Keratinocyte (primary cell): Measurements from ENCODE around the gene DLGAP1. TPM values are rescaled to one million over a fixed set of nuclear protein-coding genes. Genes with fewer than 3 reads are reported as not detected.

Source experiments
- DNase-seq: peaks from one replicate; pipeline ENCODE4 v3.0.0-alpha.2; 2011; ENCODE audit warnings: low read depth, missing footprints, low spot score
- FAIRE-seq: peaks from 2 replicates; lab custom pipeline; 2011; peaks lifted over from hg19 to GRCh38; lab: Jason Lieb, UNC
- H2AFZ ChIP-seq: 2 replicates; pipeline ENCODE4 v1.6.0; 2012; ENCODE audit warnings: low read length, control low read depth, inconsistent platforms; ENCODE audit not compliant: control insufficient read depth
- H3K27ac ChIP-seq: 2 replicates; pipeline ENCODE4 v1.5.1; 2011; ENCODE audit warnings: low read length; ENCODE audit not compliant: control insufficient read depth, insufficient read depth
- H3K27me3 ChIP-seq: 3 replicates; pipeline ENCODE4 v1.6.0; 2011; ENCODE audit warnings: low read length; ENCODE audit not compliant: control insufficient read depth, insufficient read depth; ENCODE audit errors: extremely low read depth
- H3K36me3 ChIP-seq, 2 experiments: 2 replicates in 1 of 2; 3 replicates in 1 of 2; pipeline ENCODE4 v1.5.1; 2011; ENCODE audit warnings: low read length in 2 of 2, mild to moderate bottlenecking in 1 of 2; ENCODE audit not compliant: control insufficient read depth in 2 of 2, insufficient read depth in 2 of 2; ENCODE audit errors: extremely low read depth in 1 of 2
- H3K4me1 ChIP-seq: 3 replicates; pipeline ENCODE4 v1.5.1; 2011; ENCODE audit warnings: low read length; ENCODE audit not compliant: control insufficient read depth, insufficient read depth; ENCODE audit errors: extremely low read depth
- H3K4me2 ChIP-seq: 3 replicates; pipeline ENCODE4 v1.6.0; 2011; ENCODE audit warnings: low read depth, low read length; ENCODE audit not compliant: control insufficient read depth, insufficient read depth; ENCODE audit errors: extremely low read depth
- H3K4me3 ChIP-seq, 3 experiments: fragments of 200-600 bp in 1 of 3; sonication (generic) in 1 of 3; 2 replicates in 2 of 3; 3 replicates in 1 of 3; pipeline ENCODE4 v1.5.1; 2011 to 2016; ENCODE audit warnings: low read length in 3 of 3, mild to moderate bottlenecking in 3 of 3, control low read depth in 2 of 3, inconsistent platforms in 1 of 3, low read depth in 1 of 3, mixed read lengths in 1 of 3, mixed run types in 1 of 3, moderate library complexity in 1 of 3; ENCODE audit not compliant: control insufficient read depth in 2 of 3, insufficient read depth in 2 of 3; ENCODE audit errors: extremely low read depth in 1 of 3
- H3K79me2 ChIP-seq: 2 replicates; pipeline ENCODE4 v1.6.0; 2012; ENCODE audit warnings: low read length; ENCODE audit not compliant: control insufficient read depth, insufficient read depth
- H3K9ac ChIP-seq: 3 replicates; pipeline ENCODE4 v1.6.0; 2011; ENCODE audit warnings: low read length; ENCODE audit not compliant: control insufficient read depth, insufficient read depth; ENCODE audit errors: extremely low read depth
- H3K9me1 ChIP-seq: 3 replicates; pipeline ENCODE4 v1.6.0; 2011; ENCODE audit warnings: low read length; ENCODE audit not compliant: control insufficient read depth, insufficient read depth; ENCODE audit errors: extremely low read depth
- H3K9me3 ChIP-seq: 2 replicates; pipeline ENCODE4 v1.5.1; 2012; ENCODE audit warnings: low read depth, low read length; ENCODE audit not compliant: control insufficient read depth
- H4K20me1 ChIP-seq: 3 replicates; pipeline ENCODE4 v1.6.0; 2011; ENCODE audit warnings: low read length; ENCODE audit not compliant: control insufficient read depth, insufficient read depth; ENCODE audit errors: extremely low read depth
- CTCF ChIP-seq, 3 experiments: IDR thresholded peaks in 1 of 3; conservative IDR thresholded peaks in 1 of 3; optimal IDR thresholded peaks in 1 of 3; 2 replicates in 2 of 3; 3 replicates in 1 of 3; pipeline versions ENCODE3 to v1.5.1; 2011; ENCODE audit warnings: low read length in 3 of 3, mild to moderate bottlenecking in 3 of 3, moderate library complexity in 2 of 3, control low read depth in 1 of 3, inconsistent platforms in 1 of 3; ENCODE audit not compliant: insufficient read depth in 2 of 3; ENCODE audit errors: extremely low read depth in 1 of 3
- EZH2 ChIP-seq: IDR thresholded peaks from one replicate; pipeline ENCODE4 v1.6.1; 2012; ENCODE audit warnings: inconsistent platforms, mild to moderate bottlenecking, low read length, moderate library complexity
- dilution Hi-C: fragments of 300-500 bp; cut with MboI; formaldehyde crosslinking; loops from one replicate; pipeline ENCODE4 v1.7.0; 2020; ENCODE audit warnings: low sequenced_read_pairs; ENCODE audit not compliant: extremely low pct_ligation_motif_present
- polyA plus RNA-seq, 5 experiments: library from polyadenylated mRNA; depleted of rRNA in 3 of 5; stranded (reverse) in 3 of 5; stranded (forward) in 1 of 5; unstranded in 1 of 5; fragments of >200 nt; gene quantifications; 1 replicate in 1 of 5; 2 replicates in 3 of 5; 3 replicates in 1 of 5; pipeline versions ENCODE4 v1.2.1 to v1.2.3, GENCODE V29; 2011 to 2012; ENCODE audit warnings: missing spikeins in 2 of 5, low read depth in 1 of 5, low replicate concordance in 1 of 5

The DLGAP1 gene
- polyA plus RNA-seq, 1 donor (not counting 4 experiments of a cell fraction or from before 2014, with no cell fraction given) = not detected

- H3K9me1 ChIP-seq = no peaks in the 10 kb centered on the region
- no peaks in the 10 kb centered on the region for H3K79me2 ChIP-seq
- no peak for FAIRE-seq
- no peaks in the 10 kb centered on the region for H3K27me3 ChIP-seq
- H2AFZ ChIP-seq = no peak overlapping the region
- H3K36me3 ChIP-seq = no peaks in the 10 kb centered on the region
- H3K27ac ChIP-seq = no peak overlapping the region
- dilution Hi-C loops = no loop called here
- TF ChIP-seq CTCF (optimal IDR thresholded peaks at IDR 0.05 in 1 of 3, IDR thresholded peaks at IDR 0.05 in 1 of 3, conservative IDR thresholded peaks at IDR 0.05 in 1 of 3; ENCODE audit: extremely low read depth in 1 of 3, insufficient read depth in 2 of 3, low read length in 3 of 3) (no peak), EZH2 (no peak)
- no peaks in the 10 kb centered on the region for H3K4me1 ChIP-seq
- H3K4me3 ChIP-seq = no peak overlapping the region
- DNase-seq = no peak
- no peak overlapping the region for H3K4me2 ChIP-seq
- no peak overlapping the region for H3K9ac ChIP-seq
- H4K20me1 ChIP-seq = no peaks in the 10 kb centered on the region
- no peaks in the 10 kb centered on the region for H3K9me3 ChIP-seq
These were observed 677.4 kb downstream of the DLGAP1 start for GRCh38 chr18:3777719-3778118.

DNA sequence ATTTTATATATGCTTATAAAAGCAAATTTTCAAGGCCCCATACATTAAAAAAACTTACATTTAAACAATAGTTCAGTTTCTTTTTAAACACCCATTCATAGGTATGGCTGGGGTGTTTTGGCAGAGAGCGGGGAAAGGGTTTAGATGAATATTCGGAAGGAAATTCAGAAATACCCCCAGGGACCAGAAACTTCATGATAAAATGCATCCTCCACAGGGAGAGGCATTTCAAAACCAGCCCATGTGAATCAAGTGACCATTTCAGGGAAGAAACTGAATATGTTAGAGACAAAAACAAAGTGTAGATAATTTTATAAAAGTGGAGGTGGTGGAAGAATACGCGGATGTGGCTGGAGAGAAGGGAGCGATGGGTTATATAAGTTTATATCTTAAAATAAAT is 678.0 kb downstream of the DLGAP1 start:
- Histone ChIP-seq H3K27me3 (no peaks in the 10 kb centered on the region), H3K9me3 (no peaks in the 10 kb centered on the region), H4K20me1 (no peaks in the 10 kb centered on the region), H3K27ac (no peak overlapping the region), H3K79me2 (no peaks in the 10 kb centered on the region), H3K9ac (no peak overlapping the region), H3K4me1 (no peaks in the 10 kb centered on the region), H3K4me3 (no peak overlapping the region), H3K9me1 (no peaks in the 10 kb centered on the region), H3K4me2 (no peak overlapping the region), H3K36me3 (no peaks in the 10 kb centered on the region), H2AFZ (no peak overlapping the region)
- no peak for FAIRE-seq
- TF ChIP-seq CTCF (optimal IDR thresholded peaks at IDR 0.05 in 1 of 3, IDR thresholded peaks at IDR 0.05 in 1 of 3, conservative IDR thresholded peaks at IDR 0.05 in 1 of 3; ENCODE audit: extremely low read depth in 1 of 3, insufficient read depth in 2 of 3, low read length in 3 of 3) = no peak
- DNase-seq = no peak
- dilution Hi-C loops = no loop called here
